GM18868 (cell line): ENCODE measurements around the gene IL1RAPL2.
"Not testable (repeated sequence)": the region's sequence is repeated elsewhere in the genome, so short reads cannot be mapped to it uniquely, and the experiment has no call there.

ENCODE experiments used
- ATAC-seq: cut with Tn5 transposase; IDR thresholded peaks from one replicate; pipeline ENCODE4 v1.9.1; 2021; ENCODE audit warnings: mild to moderate bottlenecking, moderate library complexity; ENCODE audit not compliant: unreplicated experiment

The IL1RAPL2 gene

DNA sequence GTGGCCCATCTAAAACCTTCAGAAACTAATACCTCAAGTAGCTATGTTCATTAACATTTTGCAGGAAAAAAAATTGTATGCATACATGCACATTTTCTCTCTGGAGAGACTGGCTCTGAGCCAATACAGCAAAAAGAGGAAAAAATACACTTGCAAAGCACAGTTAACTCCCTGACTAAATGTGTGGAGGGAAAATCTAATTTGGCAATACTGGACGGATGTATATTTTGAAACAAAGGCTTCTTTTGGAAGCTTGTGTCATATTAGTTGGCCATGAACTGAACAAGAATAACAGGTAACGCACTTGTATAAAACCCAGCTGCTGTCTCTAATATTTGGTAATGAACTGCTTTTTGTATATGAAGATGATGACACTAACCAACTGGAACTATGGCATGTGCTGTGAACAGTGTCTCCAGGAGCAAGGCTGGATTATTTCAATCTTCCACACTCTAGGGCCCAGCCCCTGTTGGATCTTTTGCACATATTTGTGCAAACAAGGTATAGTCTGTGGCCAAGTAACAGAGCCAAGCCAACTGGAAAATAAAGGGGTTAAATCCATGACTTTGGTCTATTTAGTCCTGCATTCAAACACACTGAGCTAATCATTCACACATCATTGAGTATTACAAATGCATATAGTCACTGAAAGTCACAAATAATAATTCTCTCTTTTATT lies 1188.4 kb downstream of the IL1RAPL2 start:
- ATAC-seq = no peak

DNA sequence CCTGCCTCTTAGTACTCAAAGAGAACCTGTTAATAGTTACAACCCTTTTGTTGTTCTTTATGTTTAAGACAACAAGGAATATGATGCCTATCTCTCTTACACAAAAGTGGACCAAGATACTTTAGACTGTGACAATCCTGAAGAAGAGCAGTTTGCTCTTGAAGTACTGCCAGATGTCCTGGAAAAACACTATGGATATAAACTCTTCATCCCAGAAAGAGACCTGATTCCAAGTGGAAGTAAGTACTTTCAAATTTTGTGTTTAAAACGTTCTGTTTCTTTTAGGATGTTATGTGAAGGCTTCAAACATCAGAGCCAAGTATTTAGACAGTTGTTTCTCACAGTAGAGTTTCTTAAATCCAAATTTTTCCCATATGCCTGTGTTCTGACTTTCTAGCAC lies 1189.1 kb downstream of the IL1RAPL2 start:
- no peak for ATAC-seq

DNA sequence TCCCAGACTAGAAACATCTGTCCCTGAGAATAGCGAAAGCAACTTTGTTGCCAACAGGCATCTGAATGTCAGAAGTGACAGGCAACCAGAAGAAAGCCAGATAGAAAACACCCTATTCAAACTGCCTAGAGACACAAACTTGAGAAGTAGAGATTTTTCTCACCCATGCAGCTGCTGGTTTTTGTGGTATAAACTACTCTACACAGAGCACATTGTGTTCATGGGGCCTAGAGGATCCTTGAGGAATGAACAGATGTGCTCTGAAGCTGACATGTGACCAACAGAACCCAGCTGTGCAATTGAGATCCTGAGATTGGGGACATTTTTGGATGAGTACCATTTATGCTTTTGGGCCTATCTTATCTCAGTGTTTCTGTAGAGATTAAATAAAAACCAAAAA lies 1192.8 kb downstream of the IL1RAPL2 start:
- no peak for ATAC-seq

DNA sequence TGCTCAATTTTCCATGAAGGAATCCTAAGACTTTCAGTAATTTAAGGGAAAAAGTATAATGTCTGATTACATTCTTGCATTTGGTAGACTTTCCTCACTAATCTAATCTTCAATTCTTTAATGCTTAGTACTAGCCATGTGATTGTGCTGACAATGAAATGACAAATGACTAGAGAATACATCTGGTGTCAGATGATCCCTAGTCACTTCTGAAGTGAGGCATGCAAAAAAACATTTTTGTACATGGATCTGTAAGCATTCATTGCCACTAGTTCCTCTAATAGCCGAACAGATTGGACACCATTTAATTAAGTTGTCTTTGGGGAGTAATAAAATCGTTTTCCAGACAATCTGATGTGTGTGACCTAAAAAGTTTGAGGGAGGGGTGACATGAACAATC lies 1193.6 kb downstream of the IL1RAPL2 start:
- no peak for ATAC-seq

DNA sequence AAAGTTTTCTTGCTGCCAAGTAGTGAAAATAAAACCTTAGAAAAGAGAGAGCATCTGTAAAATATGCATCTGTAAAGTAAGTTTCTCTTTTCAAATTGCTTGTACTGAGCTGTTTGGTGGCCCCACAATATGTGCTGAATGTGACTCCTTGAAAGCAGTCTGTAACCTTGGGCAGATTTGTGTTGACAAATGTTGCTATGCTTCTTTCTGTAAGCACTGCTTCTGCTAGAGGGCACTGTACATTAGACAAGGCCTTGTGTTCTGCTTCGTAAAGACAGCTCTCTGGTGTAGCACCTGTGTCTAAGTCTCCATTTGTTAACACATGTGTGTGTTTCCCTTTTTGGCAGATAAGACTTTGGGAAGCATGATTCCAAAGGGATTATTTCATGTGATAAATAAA lies 1199.7 kb downstream of the IL1RAPL2 start:
- ATAC-seq = no peak

DNA sequence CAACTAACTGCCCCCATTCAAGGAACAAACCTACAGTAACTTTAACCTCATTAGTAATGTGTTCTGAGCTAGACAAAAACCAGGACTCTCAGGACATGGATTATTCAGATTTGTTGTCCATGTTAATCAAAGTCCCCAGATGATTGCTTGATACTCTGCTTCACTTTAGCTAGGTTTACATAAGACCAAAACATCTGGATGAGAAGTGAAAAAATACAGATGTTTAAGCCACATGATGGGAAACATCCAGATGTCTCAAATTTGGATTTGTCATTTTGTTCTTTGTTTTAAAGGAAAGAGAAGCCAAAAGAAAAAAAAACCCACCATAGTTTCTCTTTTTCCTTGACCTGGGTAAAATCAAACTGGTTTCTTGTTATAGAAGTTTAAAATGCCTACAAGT lies 1207.8 kb downstream of the IL1RAPL2 start:
- no peak for ATAC-seq

DNA sequence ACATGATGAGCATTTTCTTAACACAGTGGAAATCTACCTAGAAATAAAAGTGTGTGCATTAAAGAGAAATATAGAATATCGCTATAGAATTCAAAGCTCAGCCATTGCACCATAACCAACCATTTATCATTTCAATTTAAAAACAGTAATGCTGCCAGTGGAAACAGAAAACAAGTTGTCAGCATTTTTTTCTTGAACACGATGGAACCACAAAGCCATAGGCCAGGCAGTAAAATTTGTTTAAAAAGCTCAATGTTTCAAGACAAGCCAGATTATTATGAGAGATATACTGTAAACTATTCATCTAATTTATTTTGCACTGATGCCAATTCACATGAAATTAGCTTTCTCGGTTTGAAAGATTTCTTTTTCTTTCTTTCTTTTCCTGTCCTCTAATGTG lies 1209.7 kb downstream of the IL1RAPL2 start:
- ATAC-seq = no peak

DNA sequence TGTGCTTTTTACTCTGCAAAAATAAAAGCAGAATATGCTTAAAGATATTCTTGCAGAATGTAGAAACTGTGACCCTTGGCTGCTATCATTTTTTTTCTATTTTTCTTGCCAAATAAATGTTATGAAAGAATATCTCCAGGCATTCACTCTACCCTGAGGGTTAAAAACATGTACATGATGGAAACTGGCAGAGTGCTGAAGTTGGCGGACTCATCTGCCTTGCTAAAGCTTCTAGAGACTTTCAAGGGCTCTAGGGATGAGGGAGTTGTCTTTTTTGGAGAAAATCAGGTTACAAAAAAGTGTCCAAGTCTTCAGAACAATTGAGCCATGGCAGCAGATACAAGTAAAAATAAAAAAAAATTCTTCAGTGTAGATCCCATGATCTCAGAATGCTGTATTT lies 1215.8 kb downstream of the IL1RAPL2 start:
- ATAC-seq = no peak

DNA sequence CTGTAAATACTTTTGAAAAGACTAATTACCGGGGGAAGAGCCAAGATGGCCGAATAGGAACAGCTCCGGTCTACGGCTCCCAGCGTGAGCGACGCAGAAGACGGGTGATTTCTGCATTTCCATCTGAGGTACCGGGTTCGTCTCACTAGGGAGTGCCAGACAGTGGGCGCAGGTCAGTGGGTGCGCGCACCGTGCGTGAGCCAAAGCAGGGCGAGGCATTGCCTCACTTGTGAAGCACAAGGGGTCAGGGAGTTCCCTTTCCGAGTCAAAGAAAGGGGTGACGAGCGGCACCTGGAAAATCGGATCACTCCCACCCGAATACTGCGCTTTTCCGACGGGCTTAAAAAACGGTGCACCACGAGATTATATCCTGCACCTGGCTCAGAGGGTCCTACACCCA lies 1230.9 kb downstream of the IL1RAPL2 start:
- not testable (repeated sequence) for ATAC-seq

DNA sequence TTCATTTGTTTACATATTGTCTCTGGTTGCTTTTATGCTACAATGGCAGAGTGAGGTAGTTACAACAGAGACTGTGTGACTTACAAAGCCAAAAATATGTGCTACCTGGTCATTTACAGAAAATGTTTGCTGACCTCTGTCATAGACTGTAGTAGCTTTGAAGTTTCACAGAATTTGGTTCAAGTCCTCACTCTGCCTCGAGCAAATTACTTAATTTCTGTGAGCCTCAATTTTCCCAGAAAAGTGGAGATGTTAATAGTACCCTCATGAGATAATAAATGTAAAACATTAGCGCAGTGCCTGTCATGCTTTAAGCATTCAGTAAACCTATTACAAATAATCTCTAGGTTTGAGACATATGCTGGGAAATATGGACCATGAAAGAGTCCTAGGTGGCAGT lies 1237.9 kb downstream of the IL1RAPL2 start:
- ATAC-seq = no peak

DNA sequence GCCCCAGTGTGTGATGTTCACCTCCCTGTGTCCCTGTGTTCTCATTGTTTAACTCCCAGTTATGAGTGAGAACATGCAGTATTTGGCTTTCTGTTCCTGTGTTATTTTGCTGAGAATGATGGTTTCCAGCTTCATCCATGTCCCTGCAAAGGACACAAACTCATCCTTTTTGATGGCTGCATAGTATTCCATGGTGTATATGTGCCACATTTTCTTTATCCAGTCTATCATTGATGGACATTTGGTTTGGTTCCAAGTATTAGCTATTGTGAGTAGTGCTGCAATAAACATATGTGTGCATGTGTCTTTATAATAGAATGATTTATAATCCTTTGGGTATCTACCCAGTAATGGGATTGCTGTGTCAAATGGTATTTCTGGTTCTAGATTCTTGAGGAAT lies 1239.7 kb downstream of the IL1RAPL2 start:
- ATAC-seq = not testable (repeated sequence)

DNA sequence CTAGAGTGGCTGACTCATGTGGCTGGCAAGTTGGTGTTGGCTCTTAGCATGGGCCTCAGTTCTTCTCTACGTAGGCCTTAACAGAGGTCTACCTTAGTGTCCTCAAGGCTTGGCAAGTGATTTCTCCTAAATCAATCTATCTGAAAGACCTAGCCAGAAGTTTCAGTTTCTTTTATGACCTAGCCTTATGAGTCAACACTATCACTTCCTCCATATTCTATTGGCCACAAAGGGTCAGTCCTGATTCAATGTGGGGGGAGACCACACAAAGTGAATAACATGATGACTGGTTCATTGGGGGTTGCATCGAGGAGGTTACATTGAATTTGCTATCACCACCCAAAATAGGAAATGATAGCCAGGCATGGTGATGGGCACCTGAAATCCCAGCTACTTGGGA lies 1250.5 kb downstream of the IL1RAPL2 start:
- ATAC-seq = no peak
